NCI-H128 (cell line): Measurements from ENCODE around the gene GRID1.

ENCODE experiments used
- DNase-seq: peaks from one replicate; lab custom pipeline; 2025; ENCODE audit not compliant: unreplicated experiment; lab: John Stamatoyannopoulos, UW

GRID1 gene

DNA sequence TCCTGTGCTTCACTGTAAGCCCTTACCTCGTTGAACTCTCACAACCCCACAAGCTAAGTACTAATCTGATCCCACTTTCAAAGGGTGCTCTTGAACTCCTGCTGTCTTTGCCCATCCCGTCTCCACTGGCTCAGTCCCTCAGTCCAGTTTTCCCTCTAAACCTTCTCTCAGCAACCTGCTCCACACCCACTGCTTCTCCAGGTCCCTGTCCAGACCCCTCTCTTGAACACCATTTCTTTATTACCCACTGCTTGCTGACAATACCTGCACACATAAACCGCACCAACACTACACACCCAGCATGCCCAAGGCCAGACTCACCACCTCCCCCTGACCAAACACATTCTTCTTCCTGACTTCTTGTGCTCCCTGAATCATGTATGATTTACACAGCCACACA lies 343.3 kb downstream of the GRID1 start:
- DNase-seq = no peak

DNA sequence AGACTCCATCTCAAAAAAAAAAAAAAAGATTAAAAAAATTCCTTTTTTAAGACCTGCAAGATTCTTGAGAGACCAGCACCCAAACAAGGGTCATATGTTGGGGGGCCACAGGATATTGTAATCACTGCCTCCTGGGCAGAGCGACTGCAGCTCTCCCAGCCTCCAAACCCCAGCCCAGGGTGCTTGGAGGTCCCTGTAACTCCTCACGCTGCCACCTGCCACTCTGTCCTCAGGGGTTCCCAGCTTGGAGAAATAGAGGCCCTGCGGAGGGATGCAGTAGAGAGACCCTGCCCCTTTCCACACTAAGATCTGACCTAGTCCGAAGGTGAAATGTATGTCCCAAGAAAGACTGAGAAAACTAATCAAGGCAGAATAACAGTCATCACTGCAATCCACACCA lies 343.7 kb downstream of the GRID1 start:
- no peak for DNase-seq

DNA sequence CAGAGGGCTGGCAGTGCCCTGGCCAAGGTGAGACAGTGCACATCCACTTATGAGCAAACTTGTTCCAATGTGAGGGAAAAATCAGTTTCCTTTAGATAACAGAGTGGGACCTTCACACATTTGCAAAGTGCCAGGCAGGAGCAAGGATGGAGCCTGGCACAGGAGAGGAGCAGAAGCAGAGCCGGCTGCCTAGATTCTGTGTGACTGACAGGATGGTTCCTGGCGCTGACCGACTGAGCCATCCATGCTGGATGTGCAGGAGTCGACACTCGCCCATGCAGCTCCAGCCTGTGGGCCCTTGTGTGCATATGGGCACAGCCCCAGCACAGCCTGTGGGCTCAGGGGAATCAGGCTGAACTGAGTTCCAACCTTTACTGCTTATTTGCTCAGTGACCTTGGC lies 346.5 kb downstream of the GRID1 start:
- no peak for DNase-seq

DNA sequence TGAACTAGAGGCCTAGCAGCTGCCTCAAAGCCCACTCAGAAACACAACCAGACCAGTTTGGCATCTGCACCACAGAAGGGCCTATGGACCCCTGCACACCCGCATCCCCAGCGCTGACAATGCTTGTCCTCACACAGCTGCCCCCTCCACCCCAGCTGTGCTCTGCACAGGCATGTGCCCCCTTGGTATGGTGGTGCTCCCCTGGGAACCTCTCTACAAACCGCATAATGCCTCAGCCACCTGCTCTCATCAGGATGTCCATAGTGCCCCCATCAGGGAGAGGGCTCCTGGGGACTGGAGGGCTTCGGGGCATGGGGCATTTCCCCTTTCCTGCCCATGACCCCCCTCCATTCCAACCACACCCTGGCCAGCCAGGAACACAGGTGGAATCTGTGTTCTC lies 347.5 kb downstream of the GRID1 start:
- DNase-seq = no peak

DNA sequence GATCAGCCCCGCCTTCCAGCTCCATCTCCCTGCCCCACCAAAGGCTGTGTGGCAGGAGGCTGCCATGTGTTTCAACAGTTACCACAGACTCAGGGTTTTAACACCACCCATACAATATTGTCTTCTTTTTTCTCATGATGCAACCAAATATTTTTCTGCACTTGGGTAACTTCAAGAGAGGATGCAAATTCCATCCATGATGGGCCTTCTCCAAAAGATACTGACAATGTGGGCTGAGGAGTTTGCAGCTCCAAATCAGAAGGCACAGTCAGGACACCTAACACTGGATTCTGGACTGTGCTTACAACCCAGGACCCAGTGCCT lies 347.9 kb downstream of the GRID1 start:
- DNase-seq = no peak

DNA sequence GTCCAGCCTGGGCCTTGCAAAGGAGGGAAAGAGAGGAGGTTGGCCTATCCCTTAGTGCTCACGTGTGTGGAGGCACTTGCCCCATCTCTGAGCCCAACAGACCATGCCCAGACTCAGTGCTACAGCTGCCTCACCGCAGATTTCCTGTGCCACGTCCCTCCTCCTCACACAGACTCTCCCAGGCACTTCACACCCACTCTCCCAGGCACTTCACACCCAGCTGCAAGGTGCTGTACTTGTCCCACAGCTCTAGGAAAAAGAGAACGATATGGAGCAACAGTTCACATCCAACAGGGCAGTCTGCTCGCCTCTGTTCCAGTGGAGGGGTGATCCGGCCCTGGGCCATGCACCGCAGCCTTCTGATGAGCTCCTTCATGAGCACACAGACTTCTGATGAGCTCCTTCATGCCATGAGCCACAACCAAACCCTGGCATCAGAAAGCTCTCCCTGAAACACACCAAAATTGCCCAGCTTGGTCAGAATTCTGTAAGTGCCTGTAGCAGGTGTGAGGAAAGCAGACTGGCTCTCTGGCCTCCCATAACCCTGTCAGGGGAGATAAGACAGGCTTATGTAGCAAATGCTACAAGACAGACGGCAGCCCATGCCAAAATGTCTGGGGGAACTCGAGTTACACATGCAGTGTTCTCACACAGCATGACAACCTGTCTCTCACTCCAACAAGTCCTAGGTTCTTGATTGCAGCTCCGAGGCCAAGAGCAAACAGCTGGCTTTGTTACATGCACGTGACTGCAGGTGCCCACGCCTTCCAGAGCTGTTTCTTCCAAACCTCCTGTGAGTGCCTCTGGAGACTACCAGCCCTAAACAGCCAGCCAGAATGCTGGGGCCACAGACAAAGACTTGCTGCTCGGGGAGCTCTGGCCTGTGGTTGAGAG lies 348.5 kb downstream of the GRID1 start:
- DNase-seq = no peak

DNA sequence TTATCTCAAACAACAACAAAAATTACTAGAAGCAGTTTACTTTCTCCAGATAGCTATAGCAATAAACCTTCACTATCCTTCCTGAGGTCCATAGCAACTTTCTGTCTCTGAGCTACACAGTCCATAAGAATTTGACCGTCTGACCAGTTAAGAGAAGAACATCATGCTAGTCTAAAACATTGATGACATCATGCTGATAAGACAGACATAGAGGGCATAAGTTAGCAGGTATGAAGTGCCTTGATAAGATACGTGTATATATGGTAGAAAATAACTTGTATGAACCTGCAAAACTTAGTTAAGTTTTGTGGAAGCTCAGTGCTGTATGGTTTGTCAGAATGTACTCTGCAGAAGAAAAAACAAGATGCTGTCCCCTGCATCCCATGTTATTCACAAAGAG lies 353.0 kb downstream of the GRID1 start:
- no peak for DNase-seq

DNA sequence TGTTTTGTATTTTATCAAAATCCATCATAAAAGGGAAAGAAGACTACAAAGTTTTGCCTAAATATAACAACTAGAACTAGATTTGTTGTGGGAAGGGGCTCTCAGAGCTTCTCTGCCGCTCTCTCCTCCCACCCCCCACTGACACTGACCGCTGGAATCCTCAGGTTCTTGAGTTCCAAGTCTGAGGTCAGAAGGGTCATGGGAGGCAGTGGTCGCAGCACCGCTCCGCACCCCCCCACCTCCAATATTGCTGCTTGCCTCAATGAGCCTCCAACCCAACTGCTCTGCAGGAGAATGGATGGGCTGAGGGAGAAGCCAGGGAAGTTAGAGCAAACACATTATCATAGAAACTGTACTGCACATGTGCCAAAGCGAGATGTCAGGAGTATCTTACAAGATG lies 359.4 kb downstream of the GRID1 start:
- no peak for DNase-seq

DNA sequence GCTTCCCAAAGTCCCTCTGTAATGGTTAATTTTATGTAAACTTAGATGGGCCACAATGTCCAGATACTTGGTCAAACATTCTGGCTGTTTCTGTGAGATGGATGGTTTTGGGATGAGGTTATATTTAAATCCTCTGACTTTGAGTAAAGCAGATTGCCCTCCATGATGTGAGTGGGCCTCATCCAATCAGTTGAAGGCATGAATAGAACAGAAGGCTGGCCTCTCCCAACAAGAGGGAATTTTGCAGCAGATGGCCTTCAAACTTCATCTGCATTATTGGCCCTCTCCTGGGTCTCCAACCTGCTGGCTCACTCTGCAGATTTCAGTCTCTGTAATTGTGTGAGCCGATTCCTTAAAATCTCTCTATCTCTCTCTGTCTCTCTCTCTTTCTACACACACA lies 362.3 kb downstream of the GRID1 start:
- DNase-seq = no peak

DNA sequence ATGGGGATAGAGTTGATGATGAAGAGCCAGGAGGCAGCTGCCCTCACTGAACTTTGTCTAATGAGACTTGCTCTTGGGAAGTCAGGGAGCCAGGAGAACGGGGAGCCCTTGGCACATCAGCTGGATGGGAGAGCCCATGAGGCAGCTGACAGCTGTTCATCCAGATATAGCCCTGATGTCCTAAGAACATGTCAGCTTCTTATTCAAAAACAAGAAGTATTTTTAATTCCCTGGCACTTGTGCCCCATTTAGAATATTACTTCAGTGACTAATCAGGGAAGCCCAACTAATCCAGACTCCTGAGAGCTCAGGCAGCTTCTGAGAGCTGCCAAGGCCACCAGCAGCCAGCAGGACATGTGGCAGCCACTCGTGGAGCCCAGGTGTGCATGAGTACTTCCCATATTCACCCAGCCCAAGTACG lies 363.4 kb downstream of the GRID1 start:
- DNase-seq = no peak

DNA sequence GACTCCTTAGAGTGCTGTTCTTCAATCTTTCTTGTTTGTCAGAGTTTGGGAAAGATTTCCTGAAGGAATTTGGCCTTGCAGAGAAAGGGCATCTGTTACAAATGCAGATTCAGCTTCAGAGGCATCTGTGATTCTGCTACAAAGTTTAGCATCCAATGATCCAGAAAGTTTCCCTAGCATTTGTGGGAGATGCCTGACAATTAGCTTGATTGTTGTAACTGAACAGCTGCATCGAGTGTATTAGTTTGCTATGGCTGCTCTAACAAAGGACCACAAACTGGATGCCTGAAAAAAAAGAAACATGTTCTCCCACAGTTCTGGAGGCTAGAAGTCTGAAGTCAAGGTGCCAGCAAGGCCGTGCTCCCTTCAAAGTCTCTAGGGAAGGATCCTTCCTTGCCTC lies 365.1 kb downstream of the GRID1 start:
- DNase-seq = no peak

DNA sequence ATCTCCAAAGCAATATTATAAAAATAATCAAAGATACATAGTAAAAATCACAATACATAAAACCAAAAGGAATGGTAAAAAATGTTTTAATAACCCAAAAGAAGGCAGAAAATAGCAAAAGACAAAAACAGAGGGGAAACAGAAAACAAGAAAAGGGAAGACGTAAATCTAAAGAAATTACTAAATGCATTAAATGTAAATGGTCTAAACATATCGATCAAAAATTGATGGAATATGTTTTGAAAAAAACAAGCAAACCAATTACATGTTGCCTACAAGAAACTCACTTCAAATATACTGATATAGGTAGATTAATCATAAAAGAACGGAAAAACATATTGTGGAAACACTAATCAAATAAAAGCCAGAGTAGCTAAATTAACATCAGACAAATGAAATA lies 369.1 kb downstream of the GRID1 start:
- DNase-seq = no peak

DNA sequence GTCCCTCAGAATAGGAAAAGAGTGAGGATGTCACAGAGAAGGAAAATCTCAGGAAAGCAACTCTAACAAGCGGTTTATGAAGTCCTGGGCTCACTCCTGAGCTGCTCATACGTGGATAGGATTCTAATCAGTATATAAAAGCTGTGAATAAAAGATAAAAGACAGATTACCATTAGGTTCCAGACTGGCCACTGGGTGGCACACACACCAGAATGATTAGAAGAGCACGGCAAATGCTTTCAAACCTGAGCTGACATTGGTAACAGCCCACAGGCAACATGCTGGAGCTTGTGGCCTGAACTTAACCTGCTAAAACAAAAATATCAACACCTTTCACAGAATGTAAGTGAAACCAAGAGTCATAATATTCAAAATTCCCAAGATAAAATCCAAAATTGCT lies 370.8 kb downstream of the GRID1 start:
- DNase-seq = no peak

DNA sequence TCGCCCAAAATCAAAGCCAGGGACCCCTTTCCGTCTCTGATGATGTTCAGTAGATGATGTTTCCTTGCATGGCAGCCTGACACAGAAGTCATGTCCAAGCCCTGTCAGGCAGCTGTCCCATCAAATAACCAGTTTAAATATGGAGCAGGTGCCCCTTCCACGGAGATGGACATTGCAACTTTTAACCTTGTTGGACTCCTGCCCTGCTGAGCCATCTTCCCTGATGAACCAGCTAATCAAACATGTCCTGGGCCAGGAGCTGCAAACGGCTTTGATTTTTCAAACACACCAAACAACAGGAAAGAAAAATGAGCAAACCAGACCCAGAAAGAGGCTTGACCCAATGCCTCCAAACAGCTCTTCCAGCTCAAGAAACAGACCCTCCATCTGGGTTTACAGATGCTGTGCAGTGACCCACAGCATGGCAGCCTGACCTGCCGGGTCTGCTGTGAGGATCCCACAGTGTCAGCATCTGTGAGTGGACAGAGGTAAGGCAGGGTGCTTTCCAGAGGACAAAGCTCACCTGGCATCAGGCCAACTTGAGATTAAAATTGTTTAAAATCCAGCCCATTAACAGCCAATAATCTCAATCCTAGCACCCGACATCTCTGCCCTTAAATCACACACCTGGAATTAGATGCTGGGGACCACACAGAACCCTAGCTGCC lies 372.6 kb downstream of the GRID1 start:
- DNase-seq = no peak

DNA sequence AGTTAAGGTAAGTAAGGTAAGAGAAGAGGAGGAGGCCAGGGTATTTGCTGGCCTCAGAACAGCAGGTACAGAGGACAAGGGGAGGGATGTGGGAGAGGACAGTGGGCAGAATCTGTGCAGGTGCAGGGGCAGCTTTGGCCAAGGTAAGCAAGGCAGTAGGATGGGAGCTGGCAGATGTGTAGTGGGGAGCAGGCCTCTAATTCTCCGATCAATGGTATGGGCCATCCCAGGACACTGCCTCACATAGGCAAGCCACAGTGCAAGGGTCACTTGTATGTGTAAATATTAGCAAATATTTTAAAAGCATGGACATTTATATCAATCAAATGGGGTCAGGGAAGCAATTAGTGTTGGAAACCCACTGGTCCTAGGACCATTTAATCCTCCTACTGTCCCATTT lies 373.5 kb downstream of the GRID1 start:
- no peak for DNase-seq

DNA sequence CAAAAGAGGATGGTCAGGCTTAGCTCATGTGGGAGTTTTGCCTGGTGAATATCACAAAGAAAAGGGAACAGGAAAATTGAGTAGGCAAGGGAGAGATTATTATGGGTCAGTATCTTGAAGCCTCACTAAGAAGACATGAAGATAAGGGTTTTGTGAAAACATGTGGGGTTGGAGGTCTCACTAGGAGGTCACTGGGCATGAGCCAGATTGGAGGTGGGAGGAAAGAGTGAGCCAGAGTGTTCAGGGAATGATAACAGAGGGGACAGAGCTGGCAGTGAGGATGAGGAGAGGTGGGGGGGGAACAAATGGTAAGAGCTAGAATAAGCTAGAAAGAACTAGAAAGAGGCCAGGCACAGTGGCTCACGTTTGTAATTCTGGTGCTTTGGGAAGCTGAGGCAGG lies 374.3 kb downstream of the GRID1 start:
- no peak for DNase-seq

DNA sequence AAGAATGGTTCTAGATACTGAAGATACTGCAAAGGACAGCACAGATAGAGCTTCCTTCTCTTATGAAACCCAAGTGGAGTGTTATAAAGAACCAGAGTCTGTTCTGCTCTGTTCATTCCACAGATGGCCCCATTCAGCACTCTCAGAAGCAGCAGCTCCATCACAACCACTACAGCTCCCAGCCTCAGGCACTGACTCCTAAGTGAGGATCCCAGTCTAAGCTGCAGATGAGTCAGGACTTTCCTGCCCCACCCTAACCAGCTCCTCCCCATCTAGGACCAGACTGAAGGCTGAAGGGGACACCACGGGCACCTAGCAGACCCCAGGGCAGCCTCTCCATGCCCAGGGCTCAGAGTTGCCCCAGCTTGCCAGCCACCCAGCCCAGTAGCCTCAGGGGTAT lies 379.8 kb downstream of the GRID1 start:
- DNase-seq = no peak

DNA sequence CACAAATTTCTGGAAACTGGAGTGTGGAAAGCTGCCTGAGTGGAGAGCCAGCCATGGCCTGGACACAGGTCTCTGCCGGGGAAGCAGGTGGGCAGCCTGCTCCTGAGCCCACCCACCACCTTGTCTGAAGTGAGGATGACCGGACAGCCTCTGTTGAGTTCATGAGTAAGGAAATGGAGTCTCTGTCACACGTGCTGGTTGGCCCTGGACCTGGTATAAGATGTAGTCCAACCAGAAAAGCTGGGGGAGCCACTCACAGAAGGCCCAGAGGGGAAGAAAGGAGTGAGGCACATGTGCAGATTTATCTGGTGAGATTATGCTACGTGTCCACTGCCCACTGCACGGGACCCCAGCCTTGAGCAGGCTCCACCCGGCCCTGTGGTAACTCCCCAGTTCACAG lies 383.5 kb downstream of the GRID1 start:
- DNase-seq = no peak

DNA sequence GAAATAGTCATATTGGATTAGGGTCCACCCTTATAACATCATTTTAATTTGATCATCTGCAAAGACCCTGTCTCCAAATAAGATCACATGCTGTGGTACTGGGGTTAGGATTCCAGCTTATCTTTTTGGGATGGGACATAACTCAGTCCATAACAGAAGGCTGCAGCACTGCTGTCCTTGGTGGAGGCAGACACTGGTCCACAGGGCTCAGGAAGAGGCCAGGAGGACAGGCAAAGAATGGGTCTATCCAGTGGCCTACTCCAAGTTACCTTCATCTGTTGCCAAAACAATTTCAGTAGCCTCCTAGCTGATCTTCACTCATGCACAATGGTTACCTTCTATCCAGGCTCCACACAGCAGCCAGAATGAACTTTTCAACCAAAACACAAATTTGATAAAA lies 387.0 kb downstream of the GRID1 start:
- DNase-seq = no peak

DNA sequence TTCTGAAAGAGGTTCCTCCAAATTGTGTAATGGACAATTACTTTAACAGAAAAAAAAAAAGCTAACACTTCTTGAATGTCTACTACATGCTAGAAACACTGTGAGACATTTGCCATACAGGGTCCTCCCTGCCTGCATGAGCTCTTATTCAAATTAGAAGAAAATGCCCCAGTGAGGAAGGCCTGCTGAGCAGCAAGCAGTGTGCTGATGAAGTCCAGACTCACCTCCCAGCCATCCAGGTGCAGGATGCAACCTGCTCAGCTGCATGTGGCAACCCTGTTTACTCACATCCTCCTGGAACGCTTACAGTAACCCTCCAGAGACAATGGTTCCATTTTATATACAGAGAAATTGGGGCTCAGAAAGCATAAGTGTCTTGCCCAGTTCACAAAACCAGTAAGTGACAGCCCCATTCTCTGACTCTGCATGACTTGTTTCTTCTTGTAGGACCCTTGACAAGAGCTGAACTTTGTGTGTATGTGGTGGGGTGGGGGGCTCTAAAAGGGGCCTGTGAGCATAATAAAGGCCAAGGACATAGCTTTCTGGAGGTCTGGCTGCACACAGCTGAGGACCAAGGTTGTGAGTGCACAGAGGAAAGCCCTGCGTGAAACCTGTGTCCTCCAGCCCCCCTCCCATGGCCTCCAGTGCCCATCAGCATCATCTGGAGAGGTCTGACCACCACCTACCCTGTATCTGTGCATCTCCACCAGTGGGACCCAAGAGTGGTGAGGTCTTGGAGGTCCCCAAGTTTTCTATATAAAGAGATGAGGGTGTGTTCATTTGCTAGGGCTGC lies 387.8 kb downstream of the GRID1 start:
- no peak for DNase-seq

DNA sequence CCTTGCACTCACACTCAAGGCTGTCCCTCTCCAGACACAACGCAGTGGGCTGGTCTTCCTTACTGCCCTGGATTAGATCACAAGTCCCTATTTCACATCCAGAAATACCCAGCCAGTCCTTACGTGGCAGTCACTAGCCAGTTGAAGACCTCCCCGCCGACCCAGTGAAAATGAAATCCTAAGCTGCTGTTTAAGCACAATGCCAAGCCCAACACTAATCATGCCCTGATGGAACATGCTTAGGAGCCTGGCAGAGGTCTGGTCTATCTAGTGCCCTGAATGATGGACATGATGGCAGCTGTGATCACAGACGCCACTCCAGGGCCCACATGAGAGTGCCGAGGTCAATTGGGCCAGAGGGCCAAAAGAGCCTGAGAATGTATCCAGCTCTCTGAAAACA lies 389.0 kb downstream of the GRID1 start:
- no peak for DNase-seq

DNA sequence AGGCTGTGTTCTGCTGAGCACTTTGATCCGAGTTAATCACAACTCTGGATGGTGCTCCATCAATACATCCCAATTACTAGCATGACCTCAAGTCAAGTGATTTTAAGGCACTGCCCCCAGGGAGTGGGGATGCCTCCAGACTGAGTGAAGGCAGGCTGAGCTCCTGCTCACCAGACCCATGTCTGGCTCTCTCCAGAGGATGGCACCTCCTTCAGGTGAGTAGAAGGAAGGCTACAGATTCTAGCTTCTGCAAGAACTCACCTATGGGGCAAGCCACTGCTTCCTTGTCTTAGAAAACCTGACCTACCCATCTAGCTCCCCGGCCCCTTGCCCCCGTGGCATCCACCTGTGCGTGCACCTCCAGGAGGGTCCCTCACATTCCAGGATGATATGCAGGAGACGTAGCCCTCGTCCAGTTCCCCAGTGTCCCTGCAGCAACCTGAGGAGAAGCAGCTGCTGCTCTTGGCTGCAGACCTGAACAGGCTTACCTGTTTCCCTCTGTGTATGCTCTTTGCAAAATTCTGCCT lies 390.3 kb downstream of the GRID1 start:
- DNase-seq = no peak
